Heart left ventricle (tissue), 16 donors: Measurements from ENCODE around the gene POLR3H. TPM values are rescaled to one million over a fixed set of nuclear protein-coding genes. Genes with fewer than 3 reads are reported as not detected.
A peak's percentile ranks its signal among the peaks of the same experiment; 100 is the strongest.

Experiments
- ATAC-seq, 4 donors: fragments of 200-7000 bp; cut with Tn5 transposase; one replicate each; pipeline ENCODE4 v1.9.1; 2020 to 2022; ENCODE audit warnings: moderate library complexity in 4 of 4, mild to moderate bottlenecking in 3 of 4, moderate number of reproducible peaks in 1 of 4
- DNase-seq, 5 donors: peaks; one replicate each; pipeline ENCODE4 v3.0.0-alpha.2; 2020
- H3K27ac ChIP-seq, 12 donors: fragments of 200-600 bp; sonication (generic) in 4 of 12; one replicate each; pipeline versions ENCODE4 v1.5.0 to v1.8.0; 2016 to 2022; ENCODE audit warnings: mild to moderate bottlenecking in 2 of 12
- H3K27me3 ChIP-seq, 9 donors: fragments of 200-600 bp; sonication (generic) in 2 of 9; one replicate each; pipeline versions ENCODE4 v1.5.1 to v1.8.0; 2016 to 2022; ENCODE audit warnings: mild to moderate bottlenecking in 3 of 9
- H3K36me3 ChIP-seq, 9 donors: fragments of 200-600 bp; sonication (generic) in 2 of 9; one replicate each; pipeline versions ENCODE4 v1.5.0 to v1.8.0; 2018 to 2022; ENCODE audit warnings: mild to moderate bottlenecking in 2 of 9
- H3K4me1 ChIP-seq, 12 donors: fragments of 200-600 bp; sonication (generic) in 4 of 12; one replicate each; pipeline versions ENCODE4 v1.5.0 to v1.8.0; 2016 to 2022; ENCODE audit warnings: mild to moderate bottlenecking in 3 of 12
- H3K4me3 ChIP-seq, 12 donors: fragments of 200-600 bp; sonication (generic) in 4 of 12; one replicate each; pipeline versions ENCODE4 v1.5.0 to v1.8.0; 2017 to 2022; ENCODE audit warnings: mild to moderate bottlenecking in 9 of 12, moderate library complexity in 4 of 12
- H3K9me3 ChIP-seq, 12 donors: fragments of 200-600 bp; sonication (generic) in 4 of 12; one replicate each; pipeline versions ENCODE4 v1.5.0 to v1.8.0; 2016 to 2022; ENCODE audit warnings: mild to moderate bottlenecking in 1 of 12
- POLR2A ChIP-seq, 2 donors: fragments of 450-650 bp; IDR thresholded peaks; one replicate each; pipeline ENCODE4 v1.6.1; 2017; ENCODE audit warnings: antibody characterized with exemption in 2 of 2, mild to moderate bottlenecking in 2 of 2, moderate library complexity in 2 of 2
- WGBS, 4 donors: extraction: QIAGEN DNeasy Blood & Tissue Kit in 2 of 4; methylation state at CpG; one replicate each; pipeline versions ENCODE4 v1.1.5 to v1.1.7; 2013 to 2018; 5-methylcytosine and 5-hydroxymethylcytosine counted together
- intact Hi-C, 10 donors: fragments of 100-400 bp; cut with DNase I; formaldehyde crosslinking; loops; one replicate each; pipeline versions ENCODE4 v1.11.1 to v1.14.2; 2022
- polyA plus RNA-seq, 2 donors: library from polyadenylated mRNA; stranded (reverse); fragments of 200-250 nt; gene quantifications; one replicate each; pipeline ENCODE4 v1.2.3, GENCODE V29; 2013
- total RNA-seq, 9 donors: library from RNA; depleted of rRNA in 2 of 9; stranded (reverse); fragments of >200 nt in 2 of 9; fragmentation: NEBNext Ultra II Directional in 3 of 9; extraction: Animal tissue kit (Norgen Biotek cat#: 25700) in 3 of 9; gene quantifications; one replicate each; pipeline versions ENCODE4 v1.1.0 to v1.2.4, GENCODE V29; 2016 to 2023
- TF ChIP-seq, protein P1 (sequence below), 12 donors: fragments of 200-600 bp; sonication (generic) in 4 of 12; IDR thresholded peaks; one replicate each; pipeline versions ENCODE4 v1.5.0 to v1.8.0; 2018 to 2022; ENCODE audit warnings: antibody characterized with exemption in 12 of 12, mild to moderate bottlenecking in 5 of 12
- donor health status: ischemic (EF 13 %, LVEDD 7.1; RV severe dilation, severe dysfunction).
- donor health status: healthy with polysubstance abuse.
- donor health status: DM: no; HTN: yes; CAD: no.
- donor health status: DM: no; HTN: no; CAD: no.
- donor health status: ischemic (EF 25% LVEDD 6.9; RV normal size, moderate dysfunction).
- donor health status: ischemic (EF 25% LVEDD 5.7; RV mildly dilated, moderate dysfunction).
- donor health status: healthy.
- donor health status: DM: yes; HTN: yes; CAD: no.
- donor health status: ischemic (EF 35%, LVEDD 5.7; RV mildly dilated, moderate dysfunction).
- donor health status: nonischemic (EF 11% LVEDD 7.7; RV severe dilation, severe dysfunction).
- donor health status: DM: yes; HTN: yes; CAD: no.
- donor health status: PGD.
- donor health status: ischemic (EF 29% LVEDD 5.4; RV normal size, mild dysfunction).
- donor health status: nonischemic (EF 23%, LVEDD 6.1; RV moderate dilation, normal function).

The POLR3H gene
- total and polyA plus RNA-seq, 11 donors, result 12.2 to 31.2 (median 19.3) TPM

DNA sequence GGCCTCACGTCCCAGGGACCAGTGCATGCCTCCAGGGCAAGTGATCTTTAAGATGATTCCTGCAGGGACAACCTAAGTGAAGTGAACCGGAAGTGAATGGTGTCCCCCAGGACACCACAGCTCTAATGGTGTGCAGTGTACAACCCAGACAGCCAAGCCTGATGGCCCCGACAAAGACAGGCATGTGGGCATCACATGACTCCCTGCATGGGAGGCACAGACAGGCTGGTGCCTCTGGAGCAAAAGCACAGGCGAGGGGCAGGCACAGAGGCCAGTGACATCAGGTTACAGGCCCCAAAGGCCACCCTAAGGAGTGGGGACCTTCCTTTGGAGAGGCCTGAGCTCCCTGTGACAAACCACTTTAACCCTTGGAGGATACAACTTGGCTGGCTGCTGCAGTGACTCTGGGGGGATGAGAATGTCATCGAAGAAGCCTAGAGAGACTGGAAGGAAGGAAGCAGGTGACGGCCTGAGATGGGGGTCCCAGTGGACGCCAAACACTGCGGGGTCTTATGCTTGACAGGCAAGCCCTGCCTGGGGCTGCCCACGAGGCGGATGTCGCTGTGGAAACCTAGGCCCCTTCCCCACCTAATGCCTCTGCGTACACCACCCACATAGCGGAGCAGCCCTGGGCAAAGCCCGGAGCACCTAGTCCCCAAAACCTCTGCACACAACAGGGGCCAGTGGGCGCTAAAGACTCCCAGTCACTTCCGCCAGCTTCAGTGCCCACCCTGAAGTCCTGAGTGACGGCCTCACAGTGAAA lies 12.4 kb downstream of the POLR3H start:
- 78 to 84% (median 82%) methylated on average over 15 to 17 of the region's 17 CpGs for WGBS, 4 donors
- Histone ChIP-seq H3K27me3 (no peaks in the 10 kb centered on the region), H3K9me3 (no peaks in the 10 kb centered on the region), H3K4me1 (peaks cover 0 to 33% (median 10%) of the 10 kb centered on the region in 12 donors), H3K4me3 (no peak overlapping the region), H3K27ac (peak overlapping the region in 10 of 12 donors; percentile 22 to 81 (median 64)), H3K36me3 (peaks cover 0 to 76% (median 47%) of the 10 kb centered on the region in 9 donors)
- TF ChIP-seq POLR2A (IDR thresholded peaks at IDR 0.05), result no peak
- TF ChIP-seq, protein P1, sequence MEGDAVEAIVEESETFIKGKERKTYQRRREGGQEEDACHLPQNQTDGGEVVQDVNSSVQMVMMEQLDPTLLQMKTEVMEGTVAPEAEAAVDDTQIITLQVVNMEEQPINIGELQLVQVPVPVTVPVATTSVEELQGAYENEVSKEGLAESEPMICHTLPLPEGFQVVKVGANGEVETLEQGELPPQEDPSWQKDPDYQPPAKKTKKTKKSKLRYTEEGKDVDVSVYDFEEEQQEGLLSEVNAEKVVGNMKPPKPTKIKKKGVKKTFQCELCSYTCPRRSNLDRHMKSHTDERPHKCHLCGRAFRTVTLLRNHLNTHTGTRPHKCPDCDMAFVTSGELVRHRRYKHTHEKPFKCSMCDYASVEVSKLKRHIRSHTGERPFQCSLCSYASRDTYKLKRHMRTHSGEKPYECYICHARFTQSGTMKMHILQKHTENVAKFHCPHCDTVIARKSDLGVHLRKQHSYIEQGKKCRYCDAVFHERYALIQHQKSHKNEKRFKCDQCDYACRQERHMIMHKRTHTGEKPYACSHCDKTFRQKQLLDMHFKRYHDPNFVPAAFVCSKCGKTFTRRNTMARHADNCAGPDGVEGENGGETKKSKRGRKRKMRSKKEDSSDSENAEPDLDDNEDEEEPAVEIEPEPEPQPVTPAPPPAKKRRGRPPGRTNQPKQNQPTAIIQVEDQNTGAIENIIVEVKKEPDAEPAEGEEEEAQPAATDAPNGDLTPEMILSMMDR (IDR thresholded peaks at IDR 0.05), result no peak
- intact Hi-C loops, result loop anchor here in 3 of 10 donors (2.0 to 10.0 kb wide), 3 partner anchors 129 to 607 kb away; no protein-coding TSS in a partner anchor
- ATAC-seq, result peak; percentile 3 to 40 (median 13)
- no peak for DNase-seq

DNA sequence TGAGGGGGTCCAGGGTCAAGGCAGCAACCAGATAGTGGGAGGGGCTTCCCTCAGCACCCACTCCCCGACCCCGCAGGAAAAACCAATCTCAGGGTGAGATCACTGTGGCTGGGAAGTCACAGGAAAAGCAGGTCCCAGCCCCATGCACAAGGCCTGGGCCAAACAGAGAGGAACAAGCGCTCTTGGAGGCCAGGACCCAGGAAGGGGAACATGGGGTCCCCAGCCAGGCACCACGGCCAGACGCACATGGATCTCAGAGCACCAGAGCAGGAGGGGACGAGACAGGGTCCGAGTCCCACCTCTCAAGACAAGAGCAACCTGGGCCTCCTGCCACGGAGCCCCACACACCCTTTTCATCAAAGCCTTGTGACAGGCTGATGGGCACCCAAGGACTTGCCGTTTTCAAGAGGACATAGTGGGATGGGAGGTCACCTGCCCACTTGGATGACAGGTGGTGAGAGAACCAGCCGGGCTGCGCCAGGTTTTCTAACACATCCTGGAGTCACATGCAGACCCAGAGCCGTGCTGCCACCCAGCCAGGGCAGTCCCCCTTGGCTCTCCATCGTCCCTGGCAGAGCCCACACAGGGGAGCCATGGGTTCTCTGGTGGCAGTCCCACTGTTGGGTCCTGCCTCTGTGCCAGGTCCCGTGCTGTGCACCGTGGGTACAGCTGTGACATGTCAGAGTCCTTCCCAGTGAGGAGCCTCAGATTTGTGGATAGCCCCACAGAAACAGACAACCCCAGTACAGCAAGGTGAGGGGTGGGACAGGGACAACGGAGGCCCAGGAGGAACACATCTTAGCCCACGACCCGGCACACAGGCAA lies 13.2 kb downstream of the POLR3H start:
- Histone ChIP-seq H3K27ac (peak overlapping the region in 11 of 12 donors; percentile 9 to 81 (median 55)), H3K4me1 (peaks cover 0 to 40% (median 16%) of the 10 kb centered on the region in 12 donors), H3K9me3 (no peaks in the 10 kb centered on the region), H3K36me3 (peaks cover 0 to 84% (median 54%) of the 10 kb centered on the region in 9 donors), H3K4me3 (no peak overlapping the region), H3K27me3 (no peaks in the 10 kb centered on the region)
- DNase-seq (no peak), ATAC-seq (peak; percentile 0 to 4 (median 1))
- intact Hi-C loops, result loop anchor here in 3 of 10 donors (5.0 to 10.0 kb wide), 2 partner anchors 129 to 606 kb away; no protein-coding TSS in a partner anchor
- no peak for TF ChIP-seq POLR2A (IDR thresholded peaks at IDR 0.05)
- TF ChIP-seq, protein P1 (IDR thresholded peaks at IDR 0.05), result no peak
- WGBS, 4 donors, result 59 to 70% (median 65%) methylated on average over 4 to 18 of the region's 18 CpGs

DNA sequence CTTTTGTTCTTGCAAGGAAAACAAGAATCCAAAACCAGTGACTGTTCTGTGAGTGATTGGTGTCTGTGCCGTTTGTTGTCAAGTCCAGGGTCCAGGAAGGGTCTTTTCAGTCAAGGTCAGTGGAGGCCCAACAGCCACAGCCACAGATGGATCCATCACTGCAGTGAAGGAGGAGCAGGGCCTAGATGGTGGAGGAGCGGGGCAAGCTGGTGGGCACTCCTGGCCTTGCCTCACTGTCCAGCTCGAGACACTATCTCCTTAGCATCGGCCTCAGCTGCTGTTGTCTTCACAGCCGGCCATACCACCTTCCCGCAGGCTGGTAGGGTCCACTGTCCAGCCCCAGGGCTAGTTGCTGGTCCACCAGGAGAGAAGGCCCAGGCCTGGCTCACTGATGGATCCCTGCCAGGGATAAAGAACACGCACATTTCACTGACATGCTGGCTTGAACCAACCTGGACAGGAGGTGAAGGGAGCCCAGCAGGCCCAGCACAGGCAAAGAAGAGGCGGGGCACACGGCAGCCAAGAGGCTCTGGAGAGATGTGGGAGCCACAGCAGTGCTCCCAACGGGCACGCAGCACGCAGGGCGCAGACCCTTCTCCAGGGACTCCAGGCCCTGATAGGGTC lies 15.2 kb downstream of the POLR3H start:
- 59 to 75% (median 70%) methylated on average over 8 to 13 of the region's 13 CpGs for WGBS, 4 donors
- no peak for ATAC-seq
- H3K9me3 ChIP-seq, result no peaks in the 10 kb centered on the region
- no peak for TF ChIP-seq POLR2A (IDR thresholded peaks at IDR 0.05)
- TF ChIP-seq, protein P1 (IDR thresholded peaks at IDR 0.05), result no peak
- peaks cover 3 to 90% (median 69%) of the 10 kb centered on the region in 9 donors for H3K36me3 ChIP-seq
- H3K27ac ChIP-seq, result peak overlapping the region in 2 of 12 donors; percentile 1 to 52
- no peak for DNase-seq
- H3K27me3 ChIP-seq, result no peaks in the 10 kb centered on the region
- intact Hi-C loops, result loop anchor here in 1 of 10 donors (10.0 kb wide), 1 partner anchor 504 kb away; no protein-coding TSS in a partner anchor
- no peak overlapping the region for H3K4me3 ChIP-seq
- H3K4me1 ChIP-seq, result peaks cover 3 to 61% (median 36%) of the 10 kb centered on the region in 12 donors
